Stimulated activated naive CD8-positive, alpha-beta T cell treated with anti-CD3 and anti-CD28 coated beads, Interleukin-15, amount 100 ng/mL, for 72 hours (primary cell): ENCODE measurements around the gene CD226.

Source experiments
- ATAC-seq: fragments of 150-1000 bp; cut with Tn5 transposase; 2 replicates; pipeline ENCODE4 v1.10.0; 2021; ENCODE audit warnings: mild to moderate bottlenecking, moderate library complexity
- DNase-seq, 2 donors: peaks; one replicate each; pipeline ENCODE4 v3.0.0; 2021 to 2022
- H3K27ac Mint-ChIP-seq, 2 donors: one replicate each; pipeline ENCODE4 v1.8.0; 2022; ENCODE audit warnings: mild to moderate bottlenecking in 2 of 2, mixed read lengths in 2 of 2, moderate library complexity in 2 of 2
- H3K27me3 Mint-ChIP-seq: one replicate; pipeline ENCODE4 v1.8.0; 2022; ENCODE audit warnings: mixed read lengths
- H3K4me1 Mint-ChIP-seq: one replicate; pipeline ENCODE4 v1.8.0; 2022; ENCODE audit warnings: mild to moderate bottlenecking, mixed read lengths
- H3K4me3 Mint-ChIP-seq, 2 donors: one replicate each; pipeline ENCODE4 v1.8.0; 2022; ENCODE audit warnings: mild to moderate bottlenecking in 2 of 2, mixed read lengths in 2 of 2, moderate library complexity in 1 of 2
- H3K9me3 Mint-ChIP-seq, 2 donors: one replicate each; pipeline ENCODE4 v1.8.0; 2022; ENCODE audit warnings: mixed read lengths in 2 of 2

CD226 gene

DNA sequence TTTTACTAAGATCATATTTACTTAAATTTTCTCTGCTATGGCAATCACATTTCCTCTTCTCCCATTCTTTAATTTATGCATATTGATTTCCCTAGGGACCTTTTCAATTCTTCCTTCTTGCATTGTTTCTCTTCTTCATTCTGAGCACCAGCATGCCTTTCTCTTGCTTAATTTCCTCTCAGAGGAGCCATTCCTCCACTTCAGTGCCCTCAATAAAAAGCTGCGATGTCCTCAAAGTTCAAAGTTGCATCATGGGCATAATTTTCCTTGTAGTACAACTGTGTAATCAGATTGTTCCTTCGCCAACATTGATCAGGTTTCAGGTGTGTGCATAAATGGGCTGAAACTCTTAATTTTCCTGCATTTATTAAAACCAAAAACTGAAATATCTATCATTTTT lies 21.8 kb upstream of the CD226 start:
- ATAC-seq (no peak), DNase-seq (no peak)
- peaks cover 6 to 16% of the 10 kb centered on the region in 2 donors for H3K9me3 Mint-ChIP-seq
- peaks cover 20% of the 10 kb centered on the region for H3K4me1 Mint-ChIP-seq
- H3K4me3 Mint-ChIP-seq = no peak overlapping the region
- no peaks in the 10 kb centered on the region for H3K27me3 Mint-ChIP-seq
- H3K27ac Mint-ChIP-seq = no peak overlapping the region

DNA sequence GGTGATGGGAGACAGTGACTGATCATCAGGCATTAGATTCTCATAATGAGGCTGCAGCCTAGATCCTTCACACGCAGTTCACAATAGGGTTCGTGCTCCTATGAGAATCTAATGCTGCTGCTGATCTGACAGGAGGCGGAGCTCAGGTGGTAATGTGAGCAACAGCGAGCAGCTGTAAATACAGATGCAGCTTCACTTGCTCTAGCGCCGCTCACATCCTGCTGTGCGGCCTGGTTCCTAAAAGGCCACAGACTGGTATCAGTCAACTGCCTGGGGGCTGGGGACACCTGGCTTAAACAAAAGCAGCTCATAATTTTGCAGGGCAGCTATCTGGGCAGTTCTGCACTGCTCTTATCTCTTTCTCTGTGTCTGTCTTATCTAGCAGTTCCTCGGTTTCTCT lies 20.4 kb upstream of the CD226 start:
- Mint-ChIP-seq H3K9me3 (peaks cover 10 to 11% of the 10 kb centered on the region in 2 donors), H3K27me3 (no peaks in the 10 kb centered on the region), H3K4me1 (peaks cover 20% of the 10 kb centered on the region), H3K4me3 (peak overlapping the region in 1 of 2 donors; percentile 11), H3K27ac (no peak overlapping the region)
- ATAC-seq = peak; percentile 97
- DNase-seq = peak in 1 of 2 donors; percentile 56

DNA sequence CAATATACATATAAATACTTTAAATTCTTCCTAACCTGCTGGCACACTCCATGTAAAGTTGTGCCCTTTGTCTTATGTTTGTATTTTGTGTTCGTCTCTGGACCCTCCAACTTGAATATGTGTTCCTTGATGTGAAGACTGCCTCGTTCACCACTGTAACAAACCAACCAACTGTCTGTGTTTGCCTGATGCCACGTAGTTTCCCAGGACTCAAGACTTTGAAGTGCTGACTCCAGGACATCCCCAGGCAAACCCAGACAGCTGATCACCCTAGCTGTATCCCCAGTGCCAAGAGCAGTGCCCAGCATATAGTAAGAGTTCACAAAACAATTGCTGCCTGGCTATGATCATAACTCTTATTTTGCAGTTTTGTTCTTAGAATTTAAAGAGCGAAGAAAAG lies 15.5 kb upstream of the CD226 start:
- ATAC-seq = no peak
- DNase-seq = no peak
- no peaks in the 10 kb centered on the region for H3K27me3 Mint-ChIP-seq
- no peak overlapping the region for H3K4me3 Mint-ChIP-seq
- no peak overlapping the region for H3K27ac Mint-ChIP-seq
- H3K9me3 Mint-ChIP-seq = peaks cover 0 to 9% of the 10 kb centered on the region in 2 donors
- H3K4me1 Mint-ChIP-seq = peaks cover 16% of the 10 kb centered on the region

DNA sequence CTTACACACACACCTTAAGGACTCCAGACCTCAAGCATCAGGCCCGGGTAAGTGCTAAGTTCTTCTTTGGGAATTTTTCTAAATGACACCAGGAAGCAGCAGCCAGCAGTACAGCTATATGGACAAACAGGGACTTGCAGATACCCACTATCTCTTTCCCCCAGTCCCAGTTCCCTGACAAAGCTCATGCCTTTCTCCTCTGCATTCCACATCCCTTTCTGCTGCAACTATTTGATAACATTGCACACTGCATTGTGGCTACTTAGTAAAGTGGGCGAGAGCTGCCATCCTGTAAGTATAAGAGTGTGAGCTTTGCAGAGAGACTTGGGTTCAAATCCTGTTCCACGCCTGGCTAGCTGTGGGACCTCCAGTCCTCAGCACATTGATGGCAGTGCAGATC lies 14.0 kb upstream of the CD226 start:
- Mint-ChIP-seq H3K4me3 (no peak overlapping the region), H3K27ac (no peak overlapping the region), H3K9me3 (peaks cover 0 to 9% of the 10 kb centered on the region in 2 donors), H3K4me1 (peaks cover 2% of the 10 kb centered on the region), H3K27me3 (no peaks in the 10 kb centered on the region)
- no peak for ATAC-seq
- no peak for DNase-seq

DNA sequence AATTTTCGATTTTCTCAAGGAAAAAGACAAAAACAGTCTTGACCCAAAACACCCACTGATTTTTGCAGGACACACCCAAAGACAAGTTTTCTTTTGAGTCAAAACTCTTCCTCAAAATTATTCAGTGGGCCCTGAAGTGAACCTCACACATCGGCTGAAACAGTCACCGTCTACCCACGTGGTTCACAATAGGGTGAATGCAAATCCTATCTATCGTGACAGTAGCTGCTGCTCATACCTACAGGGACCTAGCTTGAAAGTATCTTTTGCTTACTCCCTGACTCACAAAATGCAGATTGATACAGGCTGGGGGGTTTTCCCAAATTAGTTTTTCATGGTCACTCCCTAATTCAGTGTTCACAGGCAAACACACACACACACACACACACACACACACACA lies 10.7 kb upstream of the CD226 start:
- Mint-ChIP-seq H3K27ac (no peak overlapping the region), H3K27me3 (no peaks in the 10 kb centered on the region), H3K4me1 (peaks cover 6% of the 10 kb centered on the region), H3K4me3 (peak overlapping the region in 1 of 2 donors; percentile 5), H3K9me3 (peaks cover 0 to 7% of the 10 kb centered on the region in 2 donors)
- DNase-seq = peak in 1 of 2 donors; percentile 61
- ATAC-seq = peak; percentile 87

DNA sequence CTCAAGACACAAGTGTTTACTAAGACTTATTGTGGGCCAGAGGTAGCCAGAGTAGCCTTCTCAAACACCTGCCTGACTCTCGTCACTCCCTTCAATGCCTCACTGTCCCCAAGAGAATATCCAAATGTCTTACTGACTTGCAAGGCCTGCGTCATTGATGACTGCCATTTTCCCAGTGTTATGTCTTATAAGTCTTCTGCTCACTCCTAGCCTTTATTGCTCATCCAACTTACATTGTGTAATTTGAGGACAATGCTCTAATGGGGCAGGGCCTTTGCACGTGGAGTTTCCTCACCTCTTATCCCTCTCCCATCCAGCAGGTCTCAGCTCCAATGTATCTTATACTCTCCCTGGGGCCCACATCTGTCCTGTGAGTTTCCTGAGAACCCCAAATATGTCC lies 10.1 kb upstream of the CD226 start:
- Mint-ChIP-seq H3K9me3 (peaks cover 0 to under 1% of the 10 kb centered on the region in 2 donors), H3K27me3 (no peaks in the 10 kb centered on the region), H3K4me3 (peak overlapping the region in 1 of 2 donors; percentile 5), H3K27ac (peak overlapping the region in 1 of 2 donors; percentile 29), H3K4me1 (peaks cover 6% of the 10 kb centered on the region)
- ATAC-seq = no peak
- DNase-seq = no peak

DNA sequence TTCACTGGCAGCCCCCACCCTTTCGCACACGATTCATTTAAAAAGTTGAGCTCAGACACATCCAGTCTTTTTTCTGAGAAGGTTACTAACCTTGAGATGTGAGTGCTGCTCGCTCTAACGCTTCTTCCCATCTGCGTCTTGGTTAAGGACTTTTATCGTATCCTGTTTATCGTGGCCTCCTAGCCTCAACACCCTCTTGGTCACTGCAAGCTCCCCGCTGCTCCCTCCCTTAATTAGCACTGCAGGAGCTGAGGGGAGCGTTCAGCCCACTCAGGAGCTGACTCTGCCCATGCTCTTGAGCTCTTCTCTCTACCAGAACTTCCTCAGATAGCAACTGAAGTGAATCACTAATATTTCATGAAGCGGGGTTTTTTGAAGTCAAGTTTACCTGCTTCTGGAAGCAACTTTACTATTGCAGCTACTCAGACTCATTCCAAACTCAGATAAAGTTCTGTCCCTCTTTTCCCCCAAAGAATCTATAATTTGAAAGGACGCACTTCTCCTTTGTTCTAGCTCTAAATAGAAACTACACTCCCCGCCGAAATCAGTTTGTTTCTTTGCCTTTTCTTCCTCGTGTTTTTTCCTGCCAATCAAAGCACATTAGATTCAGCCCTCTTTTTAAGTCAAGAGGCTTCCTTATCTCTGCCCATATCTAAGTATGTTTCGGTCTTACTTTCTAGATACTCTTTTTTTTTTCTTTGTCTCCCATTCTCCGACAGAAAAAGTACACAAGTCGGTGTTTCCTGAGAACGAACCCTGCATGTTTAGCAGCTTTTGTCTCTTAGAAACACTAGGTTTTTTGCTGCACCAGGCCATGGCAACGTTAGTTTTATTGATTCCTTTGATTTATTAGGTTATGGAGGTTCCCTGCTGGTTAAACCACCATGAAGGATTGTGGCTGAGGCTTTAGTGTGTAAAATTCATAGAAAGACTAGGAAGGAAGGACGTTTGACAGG lies 9.3 kb upstream of the CD226 start:
- no peak for DNase-seq
- H3K27me3 Mint-ChIP-seq = no peaks in the 10 kb centered on the region
- no peak overlapping the region for H3K4me3 Mint-ChIP-seq
- peaks cover 0 to 1% of the 10 kb centered on the region in 2 donors for H3K9me3 Mint-ChIP-seq
- no peak overlapping the region for H3K27ac Mint-ChIP-seq
- ATAC-seq = peak; percentile 55
- peaks cover 6% of the 10 kb centered on the region for H3K4me1 Mint-ChIP-seq

DNA sequence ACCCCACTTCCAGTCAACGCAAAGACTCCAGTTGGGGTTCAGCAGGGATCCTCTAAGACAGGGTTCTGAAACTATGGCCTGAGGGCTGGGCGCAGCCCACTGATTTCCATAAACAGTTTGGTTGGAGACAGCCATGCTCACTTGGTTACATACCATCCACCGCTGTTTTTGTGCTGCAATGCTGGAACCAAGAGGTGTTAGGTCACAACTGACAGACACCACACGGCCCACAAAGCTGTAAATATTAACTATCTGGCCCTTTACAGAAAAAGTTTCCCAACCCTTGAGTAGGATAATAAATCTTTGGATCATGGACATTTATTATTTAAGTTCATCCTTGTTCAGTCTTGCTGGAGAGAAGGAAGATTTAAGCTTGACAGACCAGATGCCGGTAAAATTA lies 8.4 kb upstream of the CD226 start:
- no peak for DNase-seq
- no peaks in the 10 kb centered on the region for H3K27me3 Mint-ChIP-seq
- peaks cover 6% of the 10 kb centered on the region for H3K4me1 Mint-ChIP-seq
- H3K27ac Mint-ChIP-seq = no peak overlapping the region
- peaks cover 0 to 9% of the 10 kb centered on the region in 2 donors for H3K9me3 Mint-ChIP-seq
- H3K4me3 Mint-ChIP-seq = no peak overlapping the region
- peak; percentile 51 for ATAC-seq

DNA sequence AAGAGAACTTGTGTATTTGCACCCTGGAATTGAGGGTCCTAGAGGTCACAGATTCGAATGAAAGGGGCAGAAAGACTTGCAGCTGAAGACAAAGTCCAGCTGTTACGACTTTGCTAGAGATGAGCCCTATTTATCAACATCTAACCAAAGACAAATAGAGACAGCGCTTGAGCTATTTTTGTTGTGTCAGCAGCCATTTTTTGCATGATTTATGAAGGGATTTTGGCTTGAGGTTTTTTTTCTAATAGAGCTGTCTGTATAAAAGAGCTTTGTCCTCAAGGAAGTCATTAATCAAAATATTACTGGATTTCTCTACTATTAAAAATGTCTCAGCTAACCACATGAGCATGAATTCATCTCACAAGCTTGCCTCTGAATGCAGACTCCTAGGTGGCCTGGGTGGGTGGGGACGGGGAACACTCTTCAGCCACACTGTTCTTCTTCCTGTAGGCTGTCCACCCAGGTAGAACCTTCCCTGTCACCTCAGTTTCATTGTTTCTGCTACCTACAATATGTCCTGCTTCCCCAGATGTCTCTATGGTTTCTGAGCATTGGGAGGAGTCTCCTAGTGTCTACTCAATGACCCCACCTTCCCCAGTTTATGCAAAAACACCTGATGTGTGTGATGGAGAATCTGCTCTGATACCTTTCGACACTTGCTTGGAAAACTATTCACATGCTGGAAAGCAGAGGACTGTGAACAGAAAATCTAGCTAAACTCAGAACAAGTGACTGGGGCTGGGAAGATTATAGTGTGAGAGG lies 7.2 kb upstream of the CD226 start:
- Mint-ChIP-seq H3K27me3 (no peaks in the 10 kb centered on the region), H3K4me3 (no peak overlapping the region), H3K27ac (peak overlapping the region; percentile 69 to 96), H3K4me1 (peaks cover 6% of the 10 kb centered on the region), H3K9me3 (peaks cover 0 to 9% of the 10 kb centered on the region in 2 donors)
- DNase-seq (no peak), ATAC-seq (peak; percentile 13)

DNA sequence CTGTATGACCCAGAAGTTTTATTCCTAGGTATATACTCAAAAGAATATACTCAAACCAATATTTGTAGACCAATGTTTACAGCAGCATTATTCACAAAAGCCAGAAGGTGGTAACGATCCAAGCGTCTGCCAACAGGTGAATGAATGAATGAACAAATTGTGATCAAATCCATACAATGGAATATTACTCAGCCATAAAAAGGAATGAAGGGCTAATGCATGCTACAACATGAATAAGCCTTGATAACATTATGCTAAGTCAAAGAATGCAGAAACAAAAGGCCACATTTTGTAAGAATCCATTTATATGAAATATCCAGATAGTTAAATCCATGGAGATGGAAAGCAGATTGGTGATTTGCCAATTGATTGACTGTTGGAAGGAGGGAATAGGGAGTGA lies 5.5 kb upstream of the CD226 start:
- peak overlapping the region in 1 of 2 donors; percentile 47 for H3K4me3 Mint-ChIP-seq
- DNase-seq = no peak
- no peaks in the 10 kb centered on the region for H3K27me3 Mint-ChIP-seq
- H3K4me1 Mint-ChIP-seq = peaks cover 6% of the 10 kb centered on the region
- peaks cover 0 to 9% of the 10 kb centered on the region in 2 donors for H3K9me3 Mint-ChIP-seq
- ATAC-seq = no peak
- peak overlapping the region in 1 of 2 donors; percentile 38 for H3K27ac Mint-ChIP-seq

DNA sequence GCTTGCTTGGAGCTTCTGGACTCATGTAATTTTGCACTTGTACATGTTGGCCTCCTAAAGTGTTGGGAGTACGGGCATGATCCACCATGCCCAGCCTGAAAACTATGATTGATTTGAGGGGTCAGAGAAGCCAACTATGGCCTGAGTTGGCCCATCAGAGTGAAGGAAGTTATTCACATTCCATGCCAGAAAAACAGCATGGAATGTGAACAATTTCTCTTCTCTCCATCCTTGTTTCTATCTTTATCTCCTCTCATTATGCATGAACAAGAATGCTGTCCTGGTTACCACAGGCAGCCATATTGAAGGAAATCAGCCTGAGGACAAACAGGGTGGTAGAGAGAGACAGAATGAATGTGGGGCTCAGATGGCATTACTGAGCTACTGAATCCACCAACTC lies 3.5 kb upstream of the CD226 start:
- H3K27ac Mint-ChIP-seq = no peak overlapping the region
- H3K27me3 Mint-ChIP-seq = no peaks in the 10 kb centered on the region
- H3K4me3 Mint-ChIP-seq = peak overlapping the region in 1 of 2 donors; percentile 6
- DNase-seq (no peak), ATAC-seq (no peak)
- H3K4me1 Mint-ChIP-seq = peaks cover 9% of the 10 kb centered on the region
- peaks cover 0 to 9% of the 10 kb centered on the region in 2 donors for H3K9me3 Mint-ChIP-seq

DNA sequence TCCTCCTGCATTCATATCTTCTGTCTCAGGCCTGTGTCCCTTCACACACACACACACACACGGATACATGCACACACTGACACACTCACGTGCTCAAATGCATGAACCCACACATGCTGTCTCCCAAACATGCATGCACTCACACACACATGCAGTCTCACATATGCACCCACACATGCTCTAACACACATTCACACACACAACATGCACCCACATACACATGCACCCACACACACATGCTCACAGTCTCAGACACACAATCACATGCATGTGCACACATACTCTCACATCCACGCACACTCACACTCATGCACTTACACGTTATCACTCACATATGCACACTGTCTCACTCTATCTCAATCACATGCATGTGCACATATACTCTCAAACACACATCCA lies 1.9 kb upstream of the CD226 start:
- Mint-ChIP-seq H3K27me3 (no peaks in the 10 kb centered on the region), H3K9me3 (peaks cover 0 to 9% of the 10 kb centered on the region in 2 donors), H3K4me3 (no peak overlapping the region), H3K27ac (no peak overlapping the region), H3K4me1 (peaks cover 19% of the 10 kb centered on the region)
- DNase-seq (no peak), ATAC-seq (no peak)

DNA sequence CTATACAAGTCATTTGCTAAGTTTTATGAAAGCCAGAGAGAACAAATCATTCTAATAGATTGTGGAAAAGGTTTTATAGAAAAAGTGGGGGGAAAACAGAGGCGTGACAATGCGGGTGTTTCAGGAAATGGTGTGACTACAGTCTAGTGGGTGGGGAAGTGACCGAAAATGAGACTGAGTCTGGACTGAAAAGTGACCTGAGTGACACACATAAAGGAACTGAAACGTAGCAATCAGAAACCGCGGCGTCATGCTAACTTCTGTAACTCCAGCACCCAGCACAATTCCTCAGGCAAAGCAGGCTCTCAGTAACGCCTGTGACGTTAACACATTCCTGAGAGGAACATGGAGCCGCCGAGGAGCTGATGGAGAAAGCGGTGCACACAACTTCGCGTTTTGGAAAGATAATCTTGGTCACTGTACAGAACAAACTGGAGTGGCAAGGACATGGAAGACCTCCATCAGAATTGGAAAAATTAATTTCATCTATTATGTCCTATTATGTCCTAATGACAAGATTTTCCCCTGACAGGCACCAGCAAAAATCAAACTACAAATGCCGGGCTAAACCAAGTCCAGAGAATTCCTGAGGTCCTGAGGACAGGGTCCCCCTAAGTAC lies 1.4 kb upstream of the CD226 start:
- Mint-ChIP-seq H3K27me3 (no peaks in the 10 kb centered on the region), H3K4me1 (peaks cover 24% of the 10 kb centered on the region), H3K4me3 (no peak overlapping the region), H3K27ac (no peak overlapping the region), H3K9me3 (peaks cover 0 to 9% of the 10 kb centered on the region in 2 donors)
- DNase-seq = peak in 1 of 2 donors; percentile 67
- peak; percentile 81 for ATAC-seq

DNA sequence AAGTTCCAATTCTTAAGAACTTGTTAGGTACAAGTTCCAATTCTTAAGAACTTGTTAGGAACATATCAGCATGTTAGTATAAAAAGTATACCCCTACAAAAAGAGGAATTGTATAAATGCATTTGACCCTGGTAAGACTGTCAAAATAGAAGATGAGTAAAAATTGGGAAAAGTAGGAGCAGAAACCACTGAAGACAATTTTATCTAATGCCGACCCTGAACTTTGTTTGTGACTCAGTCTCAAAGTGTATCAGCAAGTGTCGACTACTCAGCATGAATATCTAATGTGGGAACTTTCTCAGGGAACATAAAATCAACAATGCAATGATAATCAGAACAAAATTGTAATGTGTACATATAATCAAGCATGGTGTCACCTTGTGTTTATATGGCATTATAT lies 583 bp upstream of the CD226 start:
- peaks cover 30% of the 10 kb centered on the region for H3K4me1 Mint-ChIP-seq
- DNase-seq = no peak

DNA sequence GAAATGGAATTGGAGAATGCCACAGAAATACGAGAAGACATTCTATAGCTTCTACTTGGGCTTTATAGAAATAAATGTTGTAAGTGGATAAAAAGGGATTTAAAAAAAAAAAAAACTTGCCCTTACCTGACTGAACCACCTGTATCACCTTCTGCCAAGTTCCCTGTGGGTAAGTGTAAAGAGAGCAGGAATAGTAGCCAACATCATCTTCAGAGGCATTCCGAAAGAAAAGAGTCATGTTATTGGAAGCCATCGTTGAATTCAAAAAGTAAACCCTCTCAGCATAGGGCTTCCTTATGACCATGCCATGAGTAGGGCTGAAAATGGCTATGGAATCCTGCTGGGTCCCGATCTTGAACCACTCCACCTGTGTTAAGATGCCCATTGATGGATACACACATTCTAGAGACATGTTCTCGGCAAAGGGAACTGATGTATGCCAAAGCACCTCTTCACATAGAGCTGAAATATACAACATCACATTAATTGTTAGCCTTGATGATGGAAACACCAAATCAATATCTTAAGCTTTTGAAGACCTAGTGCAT lies 991 bp downstream of the CD226 start:
- ATAC-seq (no peak), DNase-seq (no peak)
- H3K4me1 Mint-ChIP-seq = peaks cover 46% of the 10 kb centered on the region
- peak overlapping the region in 1 of 2 donors; percentile 86 for H3K4me3 Mint-ChIP-seq
- H3K9me3 Mint-ChIP-seq = peaks cover 15 to 19% of the 10 kb centered on the region in 2 donors
- H3K27ac Mint-ChIP-seq = peak overlapping the region; percentile 95 to 97
- no peaks in the 10 kb centered on the region for H3K27me3 Mint-ChIP-seq

More for the DNA sequence above, 583 bp upstream of the CD226 start:
- Mint-ChIP-seq H3K27me3 (no peaks in the 10 kb centered on the region), H3K27ac (peak overlapping the region; percentile 59 to 97), H3K4me3 (peak overlapping the region in 1 of 2 donors; percentile 86), H3K9me3 (peaks cover 0 to 9% of the 10 kb centered on the region in 2 donors)
- ATAC-seq = no peak
